Measurements from ENCODE around the gene CACNA1H.

Gene CACNA1H

GRCh38 chr16:1123525-1124230 lies 29.2 kb upstream of the CACNA1H start:
- ATAC-seq: no peak

- ATAC-seq: no peak
Observed at GRCh38 chr16:1124291-1124690, 28.6 kb upstream of the CACNA1H start.

- ATAC-seq: no peak
Observed at GRCh38 chr16:1124795-1125194, 28.1 kb upstream of the CACNA1H start.

- ATAC-seq: peak in 1 of 2 donors; percentile 51
Observed at GRCh38 chr16:1125471-1125870, 27.4 kb upstream of the CACNA1H start.

GRCh38 chr16:1126044-1126443 lies 26.9 kb upstream of the CACNA1H start:
- ATAC-seq: no peak

- ATAC-seq: no peak
Observed at GRCh38 chr16:1126586-1126985, 26.3 kb upstream of the CACNA1H start.

- no peak for ATAC-seq
Observed at GRCh38 chr16:1127101-1127500, 25.8 kb upstream of the CACNA1H start.

GRCh38 chr16:1127971-1128715 lies 24.8 kb upstream of the CACNA1H start:
- ATAC-seq: no peak

- ATAC-seq: no peak
Observed at GRCh38 chr16:1129106-1129960, 23.6 kb upstream of the CACNA1H start.

GRCh38 chr16:1130382-1130781 lies 22.5 kb upstream of the CACNA1H start:
- ATAC-seq: no peak

- no peak for ATAC-seq
Observed at GRCh38 chr16:1131378-1131994, 21.4 kb upstream of the CACNA1H start.

- no peak for ATAC-seq
Observed at GRCh38 chr16:1132431-1132830, 20.5 kb upstream of the CACNA1H start.

GRCh38 chr16:1133271-1133670 lies 19.6 kb upstream of the CACNA1H start:
- ATAC-seq: no peak

- ATAC-seq: no peak
Observed at GRCh38 chr16:1133810-1134520, 18.9 kb upstream of the CACNA1H start.

GRCh38 chr16:1134776-1135458 lies 18.0 kb upstream of the CACNA1H start:
- no peak for ATAC-seq

GRCh38 chr16:1135459-1135825 lies 17.5 kb upstream of the CACNA1H start:
- no peak for ATAC-seq

- no peak for ATAC-seq
Observed at GRCh38 chr16:1137604-1138003, 15.3 kb upstream of the CACNA1H start.

- no peak for ATAC-seq
Observed at GRCh38 chr16:1140582-1141162, 12.2 kb upstream of the CACNA1H start.

- ATAC-seq: no peak
Observed at GRCh38 chr16:1141191-1141590, 11.7 kb upstream of the CACNA1H start.

- no peak for ATAC-seq
Observed at GRCh38 chr16:1141716-1142115, 11.2 kb upstream of the CACNA1H start.

GRCh38 chr16:1142911-1143310 lies 10.0 kb upstream of the CACNA1H start:
- no peak for ATAC-seq

Measured in activated CD4-positive, CD25-positive, alpha-beta regulatory T cell treated with anti-CD3 and anti-CD28 coated beads, Interleukin-2, amount 50 U/mL, for 24 hours (primary cell).